HCT116 (cell line): ENCODE data around the gene TMEM53. TPM values are rescaled to one million over a fixed set of nuclear protein-coding genes. Genes with fewer than 3 reads are reported as not detected.

Source experiments
- ATAC-seq: fragments of 200-7000 bp; cut with Tn5 transposase; 2 replicates; pipeline ENCODE4 v1.9.1; 2020; ENCODE audit warnings: mild to moderate bottlenecking, moderate library complexity
- BruUV-seq: library from RNA; stranded (reverse); fragments of 400-500 nt; replicated peaks from 2 replicates; lab custom pipeline; 2021; lab: Mats Ljungman, UMichigan
- CTCF ChIA-PET: fragments of 300-600 bp; sonication (Branson Sonifier 250); formaldehyde crosslinking; loops from one replicate; lab custom pipeline; 2021; ENCODE audit warnings: antibody characterized with exemption; lab: Charles Lee
- POLR2A ChIA-PET: fragments of 300-600, 350-600 bp; sonication (Branson Sonifier 250); formaldehyde crosslinking; loops from one replicate; lab custom pipeline; 2021; ENCODE audit warnings: antibody characterized with exemption; lab: Charles Lee
- RAD21 ChIA-PET, 2 experiments: fragments of 300-600 bp; sonication (Branson Sonifier 250); formaldehyde crosslinking; loops; one replicate each; lab custom pipeline; 2023; ENCODE audit warnings: low total read pairs in 2 of 2; ENCODE audit not compliant: uncharacterized antibody in 2 of 2, unreplicated experiment in 2 of 2, low non-redundant PET in 1 of 2; lab: Charles Lee
- DNase-seq: peaks from one replicate; pipeline ENCODE4 v3.0.0-alpha.2; 2010; ENCODE audit warnings: low read depth, low spot score
- H2AFZ ChIP-seq: fragments of 200-600 bp; shearing (Covaris generic), sonication (generic); 2 replicates; pipeline ENCODE4 v1.6.1; 2017; ENCODE audit warnings: low read depth, mixed run types, mixed read lengths, antibody characterized with exemption, low read length; ENCODE audit not compliant: poor library complexity, severe bottlenecking
- H3K27ac ChIP-seq: 2 replicates; pipeline ENCODE4 v1.5.1; 2012; ENCODE audit warnings: low read depth, low read length
- H3K27me3 ChIP-seq: fragments of 200-600 bp; sonication (generic); 2 replicates; pipeline ENCODE4 v1.6.1; 2016; ENCODE audit warnings: mixed run types, low read length, mixed read lengths; ENCODE audit not compliant: insufficient read depth
- H3K36me3 ChIP-seq, 2 experiments: fragments of 200-500 bp in 1 of 2; fragments of 200-600 bp in 1 of 2; sonication (Bioruptor generic) in 1 of 2; sonication (generic) in 1 of 2; 2 replicates each; pipeline versions ENCODE4 v1.5.1 to v1.6.1; 2014 to 2016; ENCODE audit warnings: low read length in 2 of 2, inconsistent platforms in 1 of 2, mixed read lengths in 1 of 2, mixed run types in 1 of 2; ENCODE audit not compliant: insufficient read depth in 2 of 2, control insufficient read depth in 1 of 2
- H3K4me1 ChIP-seq, 2 experiments: fragments of 200-600 bp in 1 of 2; sonication (generic) in 1 of 2; 2 replicates each; pipeline versions ENCODE4 v1.5.1 to v1.6.1; 2012 to 2017; ENCODE audit warnings: low read length in 2 of 2, inconsistent platforms in 1 of 2, mild to moderate bottlenecking in 1 of 2, mixed read lengths in 1 of 2, mixed run types in 1 of 2, moderate library complexity in 1 of 2; ENCODE audit not compliant: insufficient read depth in 2 of 2, control insufficient read depth in 1 of 2
- H3K4me2 ChIP-seq: fragments of 200-600 bp; sonication (generic); 2 replicates; pipeline ENCODE4 v1.6.1; 2017; ENCODE audit warnings: mixed run types, low read length, mixed read lengths
- H3K4me3 ChIP-seq, 2 experiments: fragments of 200-600 bp in 1 of 2; sonication (generic) in 1 of 2; replicated peaks in 1 of 2; 2 replicates each; pipeline ENCODE4 v1.5.1; 2011 to 2016; ENCODE audit warnings: low read length in 2 of 2, control low read depth in 1 of 2, low read depth in 1 of 2, mild to moderate bottlenecking in 1 of 2, mixed read lengths in 1 of 2, mixed run types in 1 of 2
- H3K79me2 ChIP-seq: fragments of 200-600 bp; sonication (generic); 2 replicates; pipeline ENCODE4 v1.6.1; 2017; ENCODE audit warnings: mild to moderate bottlenecking, mixed run types, low read length, moderate library complexity, mixed read lengths; ENCODE audit not compliant: insufficient read depth
- H3K9ac ChIP-seq: fragments of 200-600 bp; sonication (generic); 2 replicates; pipeline ENCODE4 v1.6.1; 2016; ENCODE audit warnings: low read length, mixed read lengths
- H3K9me2 ChIP-seq: fragments of 200-600 bp; sonication (generic), shearing (Covaris generic); 2 replicates; pipeline ENCODE4 v1.6.1; 2017; ENCODE audit warnings: mixed run types, mild to moderate bottlenecking, moderate library complexity; ENCODE audit not compliant: insufficient read depth
- H3K9me3 ChIP-seq, 2 experiments: fragments of 200-500 bp in 1 of 2; fragments of 200-600 bp in 1 of 2; sonication (Bioruptor generic) in 1 of 2; sonication (generic) in 1 of 2; 2 replicates each; pipeline ENCODE4 v1.6.1; 2014 to 2017; ENCODE audit warnings: low read length in 2 of 2, mixed read lengths in 2 of 2, inconsistent platforms in 1 of 2, low read depth in 1 of 2, mild to moderate bottlenecking in 1 of 2, mixed run types in 1 of 2, moderate library complexity in 1 of 2; ENCODE audit not compliant: control insufficient read depth in 1 of 2, insufficient read depth in 1 of 2
- H4K20me1 ChIP-seq: fragments of 200-600 bp; sonication (generic), shearing (Covaris generic); 2 replicates; pipeline ENCODE4 v1.6.1; 2017; ENCODE audit warnings: mixed run types, mild to moderate bottlenecking, moderate library complexity; ENCODE audit not compliant: insufficient read depth
- CTCF ChIP-seq, 3 experiments: fragments of 200-600 bp in 1 of 3; sonication (generic) in 1 of 3; IDR thresholded peaks in 2 of 3; conservative IDR thresholded peaks in 1 of 3; 2 replicates each; pipeline ENCODE4 v1.5.1; 2012 to 2017; ENCODE audit warnings: low read depth in 2 of 3, low read length in 2 of 3, antibody characterized with exemption in 1 of 3, borderline replicate concordance in 1 of 3, control low read depth in 1 of 3, mild to moderate bottlenecking in 1 of 3, mixed read lengths in 1 of 3, mixed run types in 1 of 3, moderate library complexity in 1 of 3; ENCODE audit not compliant: insufficient read depth in 1 of 3
- RAD21 ChIP-seq: IDR thresholded peaks from 2 replicates; pipeline ENCODE4 v1.6.1; 2012; ENCODE audit warnings: low read depth, mild to moderate bottlenecking
- YY1 ChIP-seq: IDR thresholded peaks from 2 replicates; pipeline ENCODE4 v1.6.1; 2011; ENCODE audit warnings: low read length, low read depth, moderate library complexity, mild to moderate bottlenecking; ENCODE audit not compliant: insufficient replicate concordance; ENCODE audit errors: extremely low read depth
- intact Hi-C: fragments of 100-400 bp; cut with micrococcal nuclease; formaldehyde crosslinking; loops from 2 replicates; pipeline ENCODE4 v1.10.0; 2022
- total RNA-seq: library from RNA; stranded (reverse); gene quantifications from one replicate; pipeline ENCODE4 v1.2.1, GENCODE V29; 2021; ENCODE audit not compliant: unreplicated experiment

TMEM53 gene
- total RNA-seq, 1 experiment from 2014 or later = 10.8 TPM

DNA sequence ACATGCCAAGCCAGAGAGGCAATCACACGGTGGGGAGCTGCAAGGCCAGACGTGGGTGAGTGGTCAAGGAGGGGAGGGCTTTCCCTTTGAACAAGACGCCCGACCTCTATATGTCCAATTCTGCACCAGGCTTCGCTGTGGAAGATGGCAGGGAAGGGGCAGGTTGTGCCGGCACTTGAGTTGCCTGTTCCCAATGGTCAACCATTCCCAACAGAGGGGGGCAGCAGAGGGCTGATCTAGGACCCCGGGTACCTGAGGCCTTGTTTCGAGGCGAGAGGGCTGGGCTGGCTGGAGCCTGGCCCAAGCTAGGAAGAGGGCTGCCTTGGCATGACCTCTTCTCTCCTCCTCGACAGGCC lies 64.9 kb downstream of the TMEM53 start:
- ATAC-seq (peak; percentile 82), DNase-seq (peak; percentile 10)
- no peak overlapping the region for H3K4me3 ChIP-seq
- H3K9me3 ChIP-seq = no peaks in the 10 kb centered on the region
- RAD21 ChIA-PET = interaction anchor here in 1 of 2 experiments (0.6 kb wide), 1 partner anchor 561 kb away, joined by 3 read pairs; no protein-coding TSS in a partner anchor
- no peaks in the 10 kb centered on the region for H3K27me3 ChIP-seq
- CTCF ChIA-PET = interaction anchor here (0.9 to 2.5 kb wide), 4 partner anchors 14 to 231 kb away, joined by 3 to 7 read pairs (median 4); no protein-coding TSS in a partner anchor
- peaks cover 0 to under 1% of the 10 kb centered on the region in 2 experiments; a peak in 2 of 4 replicates for H3K4me1 ChIP-seq
- H3K9ac ChIP-seq = no peak overlapping the region
- POLR2A ChIA-PET = no interaction called here
- intact Hi-C loops = loop anchor here (2.0 kb wide), 1 partner anchor 43 kb away; no protein-coding TSS in a partner anchor
- H3K9me2 ChIP-seq = no peaks in the 10 kb centered on the region
- H3K27ac ChIP-seq = no peak overlapping the region
- BruUV-seq = no TSS peak
- H3K4me2 ChIP-seq = no peak overlapping the region
- H3K36me3 ChIP-seq = no peaks in the 10 kb centered on the region
- peak; percentile 59 for TF ChIP-seq RAD21
- peak; percentile 18 to 46 (median 36); a peak in 3 of 6 replicates for TF ChIP-seq CTCF (IDR thresholded peaks at IDR 0.05 in 2 of 3, conservative IDR thresholded peaks at IDR 0.05 in 1 of 3; ENCODE audit: borderline replicate concordance in 1 of 3, insufficient read depth in 1 of 3, low read depth in 2 of 3, low read length in 2 of 3)
- no peak for TF ChIP-seq YY1
- H2AFZ ChIP-seq = no peak overlapping the region
- H3K79me2 ChIP-seq = no peaks in the 10 kb centered on the region
- no peaks in the 10 kb centered on the region for H4K20me1 ChIP-seq

- H3K36me3 ChIP-seq = no peaks in the 10 kb centered on the region
- peaks cover 0 to 9% of the 10 kb centered on the region in 2 experiments; a peak in 2 of 4 replicates for H3K4me1 ChIP-seq
- no TSS peak for BruUV-seq
- no peaks in the 10 kb centered on the region for H3K79me2 ChIP-seq
- no peaks in the 10 kb centered on the region for H3K9me3 ChIP-seq
- H3K4me3 ChIP-seq = no peak overlapping the region
- no peak overlapping the region for H3K9ac ChIP-seq
- no peak overlapping the region for H3K27ac ChIP-seq
- DNase-seq = no peak
- ATAC-seq = peak; percentile 47; the same call in 1 of the 2 replicates
- ChIA-PET RAD21 (no interaction called here), CTCF (interaction anchor here (1.4 to 2.5 kb wide), 3 partner anchors 13 to 230 kb away, joined by 4 to 7 read pairs (median 5); no protein-coding TSS in a partner anchor), POLR2A (no interaction called here)
- H2AFZ ChIP-seq = no peak overlapping the region
- TF ChIP-seq YY1 = no peak
- TF ChIP-seq RAD21 = peak; percentile 41
- TF ChIP-seq CTCF (IDR thresholded peaks at IDR 0.05 in 2 of 3, conservative IDR thresholded peaks at IDR 0.05 in 1 of 3; ENCODE audit: borderline replicate concordance in 1 of 3, insufficient read depth in 1 of 3, low read depth in 2 of 3, low read length in 2 of 3) = peak in 2 of 3 experiments; percentile 33 to 58; a peak in 4 of 6 replicates
- H3K4me2 ChIP-seq = no peak overlapping the region
- no peaks in the 10 kb centered on the region for H3K9me2 ChIP-seq
- no peaks in the 10 kb centered on the region for H4K20me1 ChIP-seq
- intact Hi-C loops = loop anchor here (2.0 kb wide), 1 partner anchor 45 kb away; no protein-coding TSS in a partner anchor
- H3K27me3 ChIP-seq = no peaks in the 10 kb centered on the region
Observed at GRCh38 chr1:44608141-44608540, 66.1 kb downstream of the TMEM53 start.
